HG03196 (cell line): ENCODE data around the gene BCL2L1.
"Not testable (repeated sequence)": the region's sequence is repeated elsewhere in the genome, so short reads cannot be mapped to it uniquely, and the experiment has no call there.

Source experiments
- ATAC-seq: cut with Tn5 transposase; IDR thresholded peaks from one replicate; pipeline ENCODE4 v1.9.1; 2021; ENCODE audit not compliant: unreplicated experiment

The BCL2L1 gene

GRCh38 chr20:31722257-31723068, at the start of gene BCL2L1:
TSS of gene BCL2L1 (minus strand) at chr20:31722868. CDS start at chr20:31722218, 650 bp downstream.
- peak; percentile 24 for ATAC-seq

DNA sequence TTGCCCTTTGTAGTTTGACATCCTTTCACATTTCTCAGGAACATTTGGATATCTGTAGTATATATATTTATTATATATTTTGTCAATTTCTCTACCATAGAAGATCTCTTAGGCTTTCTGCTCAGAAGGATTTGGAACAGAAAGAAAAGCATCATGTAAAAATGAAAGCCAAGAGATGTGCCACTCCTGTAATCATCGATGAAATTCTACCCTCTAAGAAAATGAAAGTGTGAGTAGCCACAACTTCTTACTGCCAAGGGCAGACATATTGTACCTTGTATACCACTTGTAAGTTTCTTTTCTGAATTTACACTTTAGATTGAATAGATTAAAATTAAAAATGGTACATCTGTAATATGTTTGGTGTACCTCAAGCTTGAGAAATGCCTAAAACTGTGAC, 47.6 kb upstream of the BCL2L1 start:
- no peak for ATAC-seq

DNA sequence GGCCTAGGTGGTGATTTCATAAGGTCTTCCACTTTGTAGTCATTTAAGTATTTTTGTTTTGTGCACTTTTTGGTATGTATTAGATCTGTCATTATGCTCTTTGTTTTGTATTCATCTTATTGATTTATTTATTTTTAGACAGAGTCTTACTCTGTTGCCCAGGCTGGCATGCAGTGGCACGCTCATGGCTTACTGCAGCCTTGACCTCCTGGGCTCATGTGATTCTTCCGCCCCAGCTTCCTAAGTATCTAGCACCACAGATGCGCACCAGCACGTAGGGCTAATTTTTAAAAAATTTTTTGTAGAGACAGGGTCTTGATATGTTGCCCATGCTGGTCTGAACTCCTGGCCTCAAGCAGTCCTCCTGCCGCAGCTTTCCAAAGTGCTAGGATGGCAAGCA, 47.0 kb upstream of the BCL2L1 start:
- no peak for ATAC-seq

- no peak for ATAC-seq
Observed at GRCh38 chr20:31767805-31768204, 45.1 kb upstream of the BCL2L1 start.

GRCh38 chr20:31764641-31765305, 42.1 kb upstream of the BCL2L1 start:
- no peak for ATAC-seq

- ATAC-seq, result no peak
Observed at GRCh38 chr20:31760519-31761240, 38.0 kb upstream of the BCL2L1 start.

DNA sequence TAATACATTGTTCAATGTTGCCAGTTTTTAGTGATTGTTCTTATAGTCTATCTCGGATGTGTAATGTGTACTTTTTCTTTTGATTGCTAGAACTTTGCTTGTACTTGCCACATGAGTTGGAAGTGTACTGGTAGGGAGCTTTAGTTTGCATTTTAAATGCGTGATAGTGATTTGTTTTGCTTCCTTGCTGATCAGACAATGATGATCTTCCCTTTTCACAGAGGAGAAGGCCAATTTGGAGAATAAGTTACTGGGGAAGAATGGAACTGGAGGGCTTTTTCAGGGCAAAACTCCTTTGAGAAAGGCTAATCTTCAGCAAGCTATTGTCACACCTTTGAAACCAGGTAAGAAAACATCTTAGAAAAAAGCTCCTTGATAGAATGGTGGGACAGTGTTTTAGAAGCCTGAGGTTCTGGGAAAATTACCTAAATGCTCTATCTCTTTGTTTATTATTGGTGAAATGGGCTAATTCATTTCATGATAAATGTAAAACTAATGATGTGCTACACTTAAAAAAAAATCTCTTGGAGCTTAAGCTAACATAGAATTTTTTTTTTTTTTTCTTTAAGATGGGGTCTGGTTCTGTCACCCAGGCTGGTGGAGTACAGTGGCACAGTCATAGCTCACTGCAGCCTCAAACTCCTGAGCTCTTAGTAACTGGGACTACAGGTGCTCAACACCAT, 37.3 kb upstream of the BCL2L1 start:
- ATAC-seq, result no peak

- ATAC-seq, result no peak
Observed at GRCh38 chr20:31758991-31759390, 36.3 kb upstream of the BCL2L1 start.

DNA sequence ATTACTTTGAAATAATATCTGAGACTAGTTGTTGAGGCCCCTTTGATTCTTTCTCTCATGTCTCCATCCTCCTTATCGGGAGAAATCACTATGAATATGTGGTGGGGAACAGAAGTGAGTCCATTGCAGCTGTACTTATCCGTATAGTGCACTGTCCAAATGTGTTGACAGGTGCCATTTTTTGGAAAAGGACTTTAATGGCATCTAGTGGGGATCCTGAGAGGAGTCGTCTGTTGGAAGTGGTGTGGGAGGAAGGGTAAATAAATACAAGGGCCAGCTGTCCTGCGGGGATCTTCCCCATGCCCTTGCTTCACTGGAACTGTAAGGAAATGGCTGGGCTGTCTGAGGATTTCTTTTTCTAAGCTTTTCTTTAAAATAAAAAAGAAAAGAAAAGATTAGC, 35.9 kb upstream of the BCL2L1 start:
- ATAC-seq, result no peak

- ATAC-seq, result no peak
Observed at GRCh38 chr20:31757254-31757653, 34.6 kb upstream of the BCL2L1 start.

DNA sequence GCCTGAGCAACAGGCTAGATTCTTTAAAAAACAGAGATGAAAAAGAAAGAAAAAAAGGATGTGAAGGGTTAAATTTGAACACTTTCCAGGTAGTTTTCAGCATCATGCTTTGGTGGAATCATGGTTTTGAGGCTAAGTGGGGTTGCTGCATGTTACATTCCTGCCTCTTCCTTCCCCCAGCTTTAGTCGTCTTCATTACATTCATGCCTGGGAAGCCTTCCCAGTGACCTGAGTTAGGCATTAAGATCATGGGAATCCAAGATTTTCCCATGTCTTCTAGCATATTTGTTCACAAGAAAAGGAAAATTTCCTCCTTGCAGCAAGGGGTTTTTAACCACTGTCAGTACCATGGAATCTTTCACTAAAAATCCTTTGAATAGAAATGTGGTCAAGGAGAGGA, 28.5 kb upstream of the BCL2L1 start:
- ATAC-seq, result no peak

- ATAC-seq, result no peak
Observed at GRCh38 chr20:31749223-31749622, 26.6 kb upstream of the BCL2L1 start.

DNA sequence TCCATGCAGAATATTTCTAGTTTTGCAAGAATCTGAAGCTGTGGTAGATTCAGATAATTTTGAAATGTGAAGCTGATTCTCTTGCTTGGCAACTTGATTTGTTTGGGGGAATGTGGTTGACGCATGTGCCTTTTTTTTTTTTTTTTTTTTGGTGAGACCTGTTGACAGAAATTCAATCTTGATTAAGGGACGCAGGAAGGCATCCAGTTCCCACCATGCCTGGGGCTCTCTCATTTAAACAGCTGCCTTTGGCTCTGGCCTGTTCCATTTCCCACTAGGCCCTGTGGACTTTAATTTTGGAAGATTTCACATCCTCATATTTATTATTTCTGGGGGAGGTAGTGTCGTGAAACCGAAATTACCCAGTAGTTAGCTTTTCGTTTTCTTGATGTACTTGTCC, 25.0 kb upstream of the BCL2L1 start:
- ATAC-seq, result no peak

DNA sequence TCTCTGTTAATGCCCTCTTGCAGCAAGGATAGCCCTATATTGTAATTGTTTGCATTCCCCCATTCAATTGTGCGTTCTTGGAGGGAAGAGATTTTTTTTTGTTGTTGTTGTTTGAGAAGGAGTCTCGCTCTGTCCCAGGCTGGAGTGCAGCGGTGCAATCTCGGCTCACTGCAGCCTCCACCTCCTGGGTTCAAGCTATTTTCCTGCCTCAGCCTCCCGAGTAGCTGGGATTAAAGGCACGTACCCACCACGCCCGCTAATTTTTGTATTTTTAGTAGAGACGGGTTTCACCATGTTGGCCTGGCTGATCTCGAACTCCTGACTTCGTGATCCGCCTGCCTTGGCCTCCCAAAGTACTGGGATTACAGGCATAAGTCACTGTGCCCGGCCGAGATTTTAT, 24.4 kb upstream of the BCL2L1 start:
- not testable (repeated sequence) for ATAC-seq

DNA sequence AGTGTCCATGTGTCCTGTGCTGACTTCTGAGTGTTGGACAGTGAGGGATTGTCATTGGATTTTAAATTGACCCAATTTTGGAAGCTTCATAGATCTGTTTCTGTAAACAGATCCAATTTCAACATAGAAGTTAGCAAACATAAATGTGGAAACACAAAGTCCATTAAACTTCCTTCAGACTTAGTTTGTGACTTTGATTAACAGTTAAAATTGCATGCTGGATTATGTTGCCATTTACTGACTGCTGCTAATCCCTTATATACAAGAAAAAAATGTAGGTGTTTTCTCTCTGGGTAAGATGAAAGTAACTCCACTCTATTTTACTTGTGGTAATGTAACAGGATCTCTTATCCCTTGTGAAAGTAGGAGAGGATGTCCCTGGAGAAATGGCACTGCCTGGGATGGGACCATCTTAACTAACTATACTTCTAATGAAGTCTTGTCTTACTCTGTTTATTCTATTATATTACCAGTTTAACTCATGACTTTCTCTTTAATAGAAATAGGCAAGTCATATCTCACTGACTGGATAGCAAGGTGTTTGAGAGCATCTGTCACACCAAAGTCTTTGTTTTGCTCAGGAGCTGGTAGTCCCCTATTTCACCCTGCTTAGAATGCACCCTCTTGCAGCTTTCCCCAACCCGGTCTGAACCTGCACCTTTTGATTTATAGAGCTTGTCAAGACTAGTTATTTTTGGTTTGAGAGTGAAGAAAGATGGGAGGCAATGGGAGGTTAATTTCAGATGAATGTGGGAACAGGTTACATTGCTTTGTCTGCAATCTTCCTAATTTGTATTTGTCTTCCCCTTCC, 23.6 kb upstream of the BCL2L1 start:
- no peak for ATAC-seq

- no peak for ATAC-seq
Observed at GRCh38 chr20:31740656-31741323, 18.1 kb upstream of the BCL2L1 start.

DNA sequence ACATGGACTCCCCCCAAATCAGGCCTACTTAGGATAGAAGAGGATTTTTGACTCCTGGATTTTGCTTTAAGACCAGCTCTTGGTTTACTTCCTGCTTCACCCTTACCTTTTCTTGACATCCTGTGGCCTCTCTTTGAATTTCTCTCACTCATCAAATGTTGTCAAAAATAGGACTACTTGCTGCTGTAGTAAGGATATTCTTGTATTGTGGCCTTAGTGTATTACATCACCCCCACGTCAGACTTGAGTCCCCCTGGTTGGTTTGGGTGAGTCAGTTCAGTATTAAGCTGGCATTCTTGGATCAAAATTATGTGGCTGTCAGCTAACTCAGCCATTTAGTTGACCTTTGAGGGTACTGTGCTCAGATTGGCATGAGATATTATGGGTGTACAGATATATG, 17.5 kb upstream of the BCL2L1 start:
- ATAC-seq, result no peak

DNA sequence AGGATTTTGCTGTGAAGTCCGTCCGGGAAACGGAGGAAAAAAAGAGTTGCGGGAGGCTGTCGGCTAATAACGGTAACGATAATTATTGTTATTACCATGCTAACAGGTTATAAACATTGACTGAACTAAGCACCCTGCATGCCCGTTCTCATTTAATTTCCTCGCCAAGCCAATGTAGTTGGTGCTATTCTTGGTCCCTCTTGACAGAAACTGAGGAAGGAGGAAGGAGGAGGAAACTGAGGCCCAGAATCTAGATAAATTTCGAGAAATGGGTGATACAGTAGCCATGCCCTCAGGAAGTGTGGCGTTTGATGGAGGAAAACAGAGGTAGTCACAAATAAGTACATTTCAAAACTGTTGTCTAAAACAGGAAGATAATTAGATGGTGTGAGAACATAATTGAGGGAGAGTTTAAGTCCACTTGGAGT, 16.9 kb upstream of the BCL2L1 start:
- ATAC-seq, result no peak

GRCh38 chr20:31738729-31739549, 16.3 kb upstream of the BCL2L1 start, which contains the start of gene TPX2:
TSS of gene TPX2 (plus strand) at chr20:31739290. CDS start at chr20:31757477, 18,187 bp downstream.
- ATAC-seq, result peak; percentile 94
